ENCODE data around the gene GMPR.
"Not testable (repeated sequence)": the region's sequence is repeated elsewhere in the genome, so short reads cannot be mapped to it uniquely, and the experiment has no call there.

GRCh38 chr6:16226117-16227047, 12.0 kb upstream of the GMPR start:
- TF ChIP-seq CTCF, POLR2A, POLR2AphosphoS5, EP300 (IDR thresholded peaks at IDR 0.05): not testable (repeated sequence)

Data from upper lobe of left lung (tissue), 4 donors.